HCT116 (cell line): ENCODE results near the gene SLC25A53. TPM values are rescaled to one million over a fixed set of nuclear protein-coding genes. Genes with fewer than 3 reads are reported as not detected.

Experiments
- ATAC-seq: fragments of 200-7000 bp; cut with Tn5 transposase; 2 replicates; pipeline ENCODE4 v1.9.1; 2020; ENCODE audit warnings: mild to moderate bottlenecking, moderate library complexity
- BruUV-seq: library from RNA; stranded (reverse); fragments of 400-500 nt; replicated peaks from 2 replicates; lab custom pipeline; 2021; lab: Mats Ljungman, UMichigan
- CTCF ChIA-PET: fragments of 300-600 bp; sonication (Branson Sonifier 250); formaldehyde crosslinking; loops from one replicate; lab custom pipeline; 2021; ENCODE audit warnings: antibody characterized with exemption; lab: Charles Lee
- POLR2A ChIA-PET: fragments of 300-600, 350-600 bp; sonication (Branson Sonifier 250); formaldehyde crosslinking; loops from one replicate; lab custom pipeline; 2021; ENCODE audit warnings: antibody characterized with exemption; lab: Charles Lee
- RAD21 ChIA-PET, 2 experiments: fragments of 300-600 bp; sonication (Branson Sonifier 250); formaldehyde crosslinking; loops; one replicate each; lab custom pipeline; 2023; ENCODE audit warnings: low total read pairs in 2 of 2; ENCODE audit not compliant: uncharacterized antibody in 2 of 2, unreplicated experiment in 2 of 2, low non-redundant PET in 1 of 2; lab: Charles Lee
- DNase-seq: peaks from one replicate; pipeline ENCODE4 v3.0.0-alpha.2; 2010; ENCODE audit warnings: low read depth, low spot score
- H2AFZ ChIP-seq: fragments of 200-600 bp; shearing (Covaris generic), sonication (generic); 2 replicates; pipeline ENCODE4 v1.6.1; 2017; ENCODE audit warnings: low read depth, mixed run types, mixed read lengths, antibody characterized with exemption, low read length; ENCODE audit not compliant: poor library complexity, severe bottlenecking
- H3K27ac ChIP-seq: 2 replicates; pipeline ENCODE4 v1.5.1; 2012; ENCODE audit warnings: low read depth, low read length
- H3K27me3 ChIP-seq: fragments of 200-600 bp; sonication (generic); 2 replicates; pipeline ENCODE4 v1.6.1; 2016; ENCODE audit warnings: mixed run types, low read length, mixed read lengths; ENCODE audit not compliant: insufficient read depth
- H3K36me3 ChIP-seq, 2 experiments: fragments of 200-500 bp in 1 of 2; fragments of 200-600 bp in 1 of 2; sonication (Bioruptor generic) in 1 of 2; sonication (generic) in 1 of 2; 2 replicates each; pipeline versions ENCODE4 v1.5.1 to v1.6.1; 2014 to 2016; ENCODE audit warnings: low read length in 2 of 2, inconsistent platforms in 1 of 2, mixed read lengths in 1 of 2, mixed run types in 1 of 2; ENCODE audit not compliant: insufficient read depth in 2 of 2, control insufficient read depth in 1 of 2
- H3K4me1 ChIP-seq, 2 experiments: fragments of 200-600 bp in 1 of 2; sonication (generic) in 1 of 2; 2 replicates each; pipeline versions ENCODE4 v1.5.1 to v1.6.1; 2012 to 2017; ENCODE audit warnings: low read length in 2 of 2, inconsistent platforms in 1 of 2, mild to moderate bottlenecking in 1 of 2, mixed read lengths in 1 of 2, mixed run types in 1 of 2, moderate library complexity in 1 of 2; ENCODE audit not compliant: insufficient read depth in 2 of 2, control insufficient read depth in 1 of 2
- H3K4me2 ChIP-seq: fragments of 200-600 bp; sonication (generic); 2 replicates; pipeline ENCODE4 v1.6.1; 2017; ENCODE audit warnings: mixed run types, low read length, mixed read lengths
- H3K4me3 ChIP-seq, 2 experiments: fragments of 200-600 bp in 1 of 2; sonication (generic) in 1 of 2; replicated peaks in 1 of 2; 2 replicates each; pipeline ENCODE4 v1.5.1; 2011 to 2016; ENCODE audit warnings: low read length in 2 of 2, control low read depth in 1 of 2, low read depth in 1 of 2, mild to moderate bottlenecking in 1 of 2, mixed read lengths in 1 of 2, mixed run types in 1 of 2
- H3K79me2 ChIP-seq: fragments of 200-600 bp; sonication (generic); 2 replicates; pipeline ENCODE4 v1.6.1; 2017; ENCODE audit warnings: mild to moderate bottlenecking, mixed run types, low read length, moderate library complexity, mixed read lengths; ENCODE audit not compliant: insufficient read depth
- H3K9ac ChIP-seq: fragments of 200-600 bp; sonication (generic); 2 replicates; pipeline ENCODE4 v1.6.1; 2016; ENCODE audit warnings: low read length, mixed read lengths
- H3K9me2 ChIP-seq: fragments of 200-600 bp; sonication (generic), shearing (Covaris generic); 2 replicates; pipeline ENCODE4 v1.6.1; 2017; ENCODE audit warnings: mixed run types, mild to moderate bottlenecking, moderate library complexity; ENCODE audit not compliant: insufficient read depth
- H3K9me3 ChIP-seq, 2 experiments: fragments of 200-500 bp in 1 of 2; fragments of 200-600 bp in 1 of 2; sonication (Bioruptor generic) in 1 of 2; sonication (generic) in 1 of 2; 2 replicates each; pipeline ENCODE4 v1.6.1; 2014 to 2017; ENCODE audit warnings: low read length in 2 of 2, mixed read lengths in 2 of 2, inconsistent platforms in 1 of 2, low read depth in 1 of 2, mild to moderate bottlenecking in 1 of 2, mixed run types in 1 of 2, moderate library complexity in 1 of 2; ENCODE audit not compliant: control insufficient read depth in 1 of 2, insufficient read depth in 1 of 2
- H4K20me1 ChIP-seq: fragments of 200-600 bp; sonication (generic), shearing (Covaris generic); 2 replicates; pipeline ENCODE4 v1.6.1; 2017; ENCODE audit warnings: mixed run types, mild to moderate bottlenecking, moderate library complexity; ENCODE audit not compliant: insufficient read depth
- CEBPB ChIP-seq: IDR thresholded peaks from 2 replicates; pipeline ENCODE4 v1.6.1; 2012; ENCODE audit warnings: low read depth
- EGR1 ChIP-seq: IDR thresholded peaks from 2 replicates; pipeline ENCODE4 v1.6.1; 2012; ENCODE audit warnings: low read depth
- ELF1 ChIP-seq: IDR thresholded peaks from 2 replicates; pipeline ENCODE4 v1.6.1; 2012; ENCODE audit warnings: low read depth, borderline replicate concordance
- EZH2 ChIP-seq: fragments of 200-600 bp; sonication (generic); IDR thresholded peaks from 2 replicates; pipeline ENCODE4 v1.6.1; 2017; ENCODE audit warnings: antibody characterized with exemption, mixed run types
- EZH2phosphoT487 ChIP-seq: fragments of 200-600 bp; IDR thresholded peaks from 2 replicates; pipeline ENCODE4 v1.6.1; 2018; ENCODE audit warnings: antibody characterized with exemption, borderline replicate concordance
- POLR2A ChIP-seq: IDR thresholded peaks from 2 replicates; pipeline ENCODE4 v1.7.0; 2011; ENCODE audit warnings: borderline replicate concordance; ENCODE audit not compliant: insufficient read depth, insufficient read length; ENCODE audit errors: extremely low read depth
- POLR2AphosphoS5 ChIP-seq: IDR thresholded peaks from 2 replicates; pipeline ENCODE4 v1.6.1; 2011; ENCODE audit warnings: mild to moderate bottlenecking, low read depth, low read length, moderate library complexity
- SIN3A ChIP-seq: IDR thresholded peaks from 2 replicates; pipeline ENCODE4 v1.6.1; 2012; ENCODE audit warnings: low read depth
- SRF ChIP-seq: IDR thresholded peaks from 2 replicates; pipeline ENCODE4 v1.6.1; 2012; ENCODE audit warnings: low read depth
- TCF7L2 ChIP-seq: IDR thresholded peaks from 2 replicates; pipeline ENCODE4 v1.7.0; 2011; ENCODE audit warnings: borderline replicate concordance, inconsistent platforms; ENCODE audit not compliant: insufficient read depth, insufficient read length; ENCODE audit errors: extremely low read depth
- ZFX ChIP-seq: fragments of 450-650 bp; IDR thresholded peaks from 2 replicates; pipeline ENCODE4 v1.6.1; 2017
- ZNF274 ChIP-seq: fragments of 200-500 bp; sonication (Bioruptor generic); IDR thresholded peaks from 2 replicates; pipeline ENCODE4 v1.6.1; 2014; ENCODE audit warnings: mild to moderate bottlenecking, low read depth, low read length, inconsistent platforms
- intact Hi-C: fragments of 100-400 bp; cut with micrococcal nuclease; formaldehyde crosslinking; loops from 2 replicates; pipeline ENCODE4 v1.10.0; 2022
- total RNA-seq: library from RNA; stranded (reverse); gene quantifications from one replicate; pipeline ENCODE4 v1.2.1, GENCODE V29; 2021; ENCODE audit not compliant: unreplicated experiment
- TF ChIP-seq, protein P1 (sequence below), 3 experiments: fragments of 200-600 bp in 1 of 3; sonication (generic) in 1 of 3; IDR thresholded peaks in 2 of 3; conservative IDR thresholded peaks in 1 of 3; 2 replicates each; pipeline ENCODE4 v1.5.1; 2012 to 2017; ENCODE audit warnings: low read depth in 2 of 3, low read length in 2 of 3, antibody characterized with exemption in 1 of 3, borderline replicate concordance in 1 of 3, control low read depth in 1 of 3, mild to moderate bottlenecking in 1 of 3, mixed read lengths in 1 of 3, mixed run types in 1 of 3, moderate library complexity in 1 of 3; ENCODE audit not compliant: insufficient read depth in 1 of 3
- TF ChIP-seq, protein P2 (sequence below): IDR thresholded peaks from 2 replicates; pipeline ENCODE4 v1.6.1; 2012; ENCODE audit warnings: low read depth
- TF ChIP-seq, protein P3 (sequence below): IDR thresholded peaks from 2 replicates; pipeline ENCODE4 v1.6.1; 2012
- TF ChIP-seq, protein P4 (sequence below): IDR thresholded peaks from 2 replicates; pipeline ENCODE4 v1.6.1; 2011; ENCODE audit warnings: mild to moderate bottlenecking, low read length, moderate library complexity; ENCODE audit not compliant: insufficient replicate concordance; ENCODE audit errors: extremely low read depth
- TF ChIP-seq, protein P5 (sequence below): IDR thresholded peaks from 2 replicates; pipeline ENCODE4 v1.6.1; 2012

Gene SLC25A53
- total RNA-seq, 1 experiment from 2014 or later = 3.4 TPM

DNA sequence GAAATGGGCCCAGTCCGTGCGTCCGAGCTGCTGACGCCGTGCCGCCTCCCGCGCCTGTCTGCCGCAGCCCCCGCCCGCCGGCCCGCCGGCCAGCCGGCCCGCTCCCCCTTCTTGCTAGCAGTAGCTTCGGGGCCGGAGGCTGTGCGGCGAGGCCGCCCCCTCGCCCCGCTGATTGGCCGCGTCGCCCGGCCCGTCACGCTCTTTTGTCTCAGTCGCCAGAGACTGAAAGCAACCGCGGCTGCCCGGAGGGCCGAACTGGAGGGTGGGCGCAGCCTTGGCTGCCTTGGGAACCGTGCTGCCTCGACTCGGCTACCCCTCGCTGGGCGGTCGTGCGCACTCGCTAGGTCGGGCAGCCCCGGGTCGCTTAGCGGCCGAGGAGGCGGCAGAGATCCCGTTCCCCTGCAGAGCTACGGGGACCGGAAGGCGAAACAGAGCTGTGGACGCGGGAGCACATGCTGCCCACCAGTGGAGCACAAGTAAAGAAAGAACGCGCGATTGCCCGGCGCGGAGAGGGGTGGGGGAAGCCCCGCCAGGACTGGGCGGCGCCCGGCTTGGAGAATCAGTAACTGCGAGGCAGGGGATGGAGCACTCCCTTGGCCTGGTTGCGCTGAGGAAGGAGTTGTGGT lies 44.4 kb downstream of the SLC25A53 start, which contains the start of gene ZCCHC18:
ZCCHC18 (plus strand) TSS at position 198 of the 626 bp plus-strand sequence. CDS start 1,589 bp downstream, outside the sequence.
- Histone ChIP-seq H3K4me2 (no peak within 1 kb of the TSS), H2AFZ (no peak within 1 kb of the TSS), H3K9me2 (no peaks in the 10 kb centered on the region), H3K9ac (no peak within 1 kb of the TSS), H3K4me1 (no peaks in the 10 kb centered on the region), H4K20me1 (no peaks in the 10 kb centered on the region), H3K27me3 (peaks cover 3% of the 10 kb centered on the region; the same call in 1 of the 2 replicates), H3K27ac (no peak within 1 kb of the TSS), H3K79me2 (no peaks in the 10 kb centered on the region), H3K4me3 (no peak within 1 kb of the TSS), H3K36me3 (no peaks in the 10 kb centered on the region), H3K9me3 (no peaks in the 10 kb centered on the region)
- BruUV-seq = no TSS peak
- ChIA-PET RAD21 (no interaction called here), POLR2A (no interaction called here), CTCF (no interaction called here)
- TF ChIP-seq, protein P1, sequence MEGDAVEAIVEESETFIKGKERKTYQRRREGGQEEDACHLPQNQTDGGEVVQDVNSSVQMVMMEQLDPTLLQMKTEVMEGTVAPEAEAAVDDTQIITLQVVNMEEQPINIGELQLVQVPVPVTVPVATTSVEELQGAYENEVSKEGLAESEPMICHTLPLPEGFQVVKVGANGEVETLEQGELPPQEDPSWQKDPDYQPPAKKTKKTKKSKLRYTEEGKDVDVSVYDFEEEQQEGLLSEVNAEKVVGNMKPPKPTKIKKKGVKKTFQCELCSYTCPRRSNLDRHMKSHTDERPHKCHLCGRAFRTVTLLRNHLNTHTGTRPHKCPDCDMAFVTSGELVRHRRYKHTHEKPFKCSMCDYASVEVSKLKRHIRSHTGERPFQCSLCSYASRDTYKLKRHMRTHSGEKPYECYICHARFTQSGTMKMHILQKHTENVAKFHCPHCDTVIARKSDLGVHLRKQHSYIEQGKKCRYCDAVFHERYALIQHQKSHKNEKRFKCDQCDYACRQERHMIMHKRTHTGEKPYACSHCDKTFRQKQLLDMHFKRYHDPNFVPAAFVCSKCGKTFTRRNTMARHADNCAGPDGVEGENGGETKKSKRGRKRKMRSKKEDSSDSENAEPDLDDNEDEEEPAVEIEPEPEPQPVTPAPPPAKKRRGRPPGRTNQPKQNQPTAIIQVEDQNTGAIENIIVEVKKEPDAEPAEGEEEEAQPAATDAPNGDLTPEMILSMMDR (IDR thresholded peaks at IDR 0.05 in 2 of 3, conservative IDR thresholded peaks at IDR 0.05 in 1 of 3; ENCODE audit: borderline replicate concordance in 1 of 3, insufficient read depth in 1 of 3, low read depth in 2 of 3, low read length in 2 of 3) = no peak
- no peak for TF ChIP-seq SRF
- TF ChIP-seq, protein P2, sequence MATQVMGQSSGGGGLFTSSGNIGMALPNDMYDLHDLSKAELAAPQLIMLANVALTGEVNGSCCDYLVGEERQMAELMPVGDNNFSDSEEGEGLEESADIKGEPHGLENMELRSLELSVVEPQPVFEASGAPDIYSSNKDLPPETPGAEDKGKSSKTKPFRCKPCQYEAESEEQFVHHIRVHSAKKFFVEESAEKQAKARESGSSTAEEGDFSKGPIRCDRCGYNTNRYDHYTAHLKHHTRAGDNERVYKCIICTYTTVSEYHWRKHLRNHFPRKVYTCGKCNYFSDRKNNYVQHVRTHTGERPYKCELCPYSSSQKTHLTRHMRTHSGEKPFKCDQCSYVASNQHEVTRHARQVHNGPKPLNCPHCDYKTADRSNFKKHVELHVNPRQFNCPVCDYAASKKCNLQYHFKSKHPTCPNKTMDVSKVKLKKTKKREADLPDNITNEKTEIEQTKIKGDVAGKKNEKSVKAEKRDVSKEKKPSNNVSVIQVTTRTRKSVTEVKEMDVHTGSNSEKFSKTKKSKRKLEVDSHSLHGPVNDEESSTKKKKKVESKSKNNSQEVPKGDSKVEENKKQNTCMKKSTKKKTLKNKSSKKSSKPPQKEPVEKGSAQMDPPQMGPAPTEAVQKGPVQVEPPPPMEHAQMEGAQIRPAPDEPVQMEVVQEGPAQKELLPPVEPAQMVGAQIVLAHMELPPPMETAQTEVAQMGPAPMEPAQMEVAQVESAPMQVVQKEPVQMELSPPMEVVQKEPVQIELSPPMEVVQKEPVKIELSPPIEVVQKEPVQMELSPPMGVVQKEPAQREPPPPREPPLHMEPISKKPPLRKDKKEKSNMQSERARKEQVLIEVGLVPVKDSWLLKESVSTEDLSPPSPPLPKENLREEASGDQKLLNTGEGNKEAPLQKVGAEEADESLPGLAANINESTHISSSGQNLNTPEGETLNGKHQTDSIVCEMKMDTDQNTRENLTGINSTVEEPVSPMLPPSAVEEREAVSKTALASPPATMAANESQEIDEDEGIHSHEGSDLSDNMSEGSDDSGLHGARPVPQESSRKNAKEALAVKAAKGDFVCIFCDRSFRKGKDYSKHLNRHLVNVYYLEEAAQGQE = no peak
- no peak for TF ChIP-seq TCF7L2
- no peak for TF ChIP-seq EZH2phosphoT487
- TF ChIP-seq SIN3A = no peak
- TF ChIP-seq CEBPB = no peak
- TF ChIP-seq ELF1 = no peak
- no peak for TF ChIP-seq POLR2A
- TF ChIP-seq, protein P3, sequence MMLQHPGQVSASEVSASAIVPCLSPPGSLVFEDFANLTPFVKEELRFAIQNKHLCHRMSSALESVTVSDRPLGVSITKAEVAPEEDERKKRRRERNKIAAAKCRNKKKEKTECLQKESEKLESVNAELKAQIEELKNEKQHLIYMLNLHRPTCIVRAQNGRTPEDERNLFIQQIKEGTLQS = no peak
- TF ChIP-seq, protein P4, sequence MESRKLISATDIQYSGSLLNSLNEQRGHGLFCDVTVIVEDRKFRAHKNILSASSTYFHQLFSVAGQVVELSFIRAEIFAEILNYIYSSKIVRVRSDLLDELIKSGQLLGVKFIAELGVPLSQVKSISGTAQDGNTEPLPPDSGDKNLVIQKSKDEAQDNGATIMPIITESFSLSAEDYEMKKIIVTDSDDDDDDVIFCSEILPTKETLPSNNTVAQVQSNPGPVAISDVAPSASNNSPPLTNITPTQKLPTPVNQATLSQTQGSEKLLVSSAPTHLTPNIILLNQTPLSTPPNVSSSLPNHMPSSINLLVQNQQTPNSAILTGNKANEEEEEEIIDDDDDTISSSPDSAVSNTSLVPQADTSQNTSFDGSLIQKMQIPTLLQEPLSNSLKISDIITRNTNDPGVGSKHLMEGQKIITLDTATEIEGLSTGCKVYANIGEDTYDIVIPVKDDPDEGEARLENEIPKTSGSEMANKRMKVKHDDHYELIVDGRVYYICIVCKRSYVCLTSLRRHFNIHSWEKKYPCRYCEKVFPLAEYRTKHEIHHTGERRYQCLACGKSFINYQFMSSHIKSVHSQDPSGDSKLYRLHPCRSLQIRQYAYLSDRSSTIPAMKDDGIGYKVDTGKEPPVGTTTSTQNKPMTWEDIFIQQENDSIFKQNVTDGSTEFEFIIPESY = no peak
- TF ChIP-seq, protein P5, sequence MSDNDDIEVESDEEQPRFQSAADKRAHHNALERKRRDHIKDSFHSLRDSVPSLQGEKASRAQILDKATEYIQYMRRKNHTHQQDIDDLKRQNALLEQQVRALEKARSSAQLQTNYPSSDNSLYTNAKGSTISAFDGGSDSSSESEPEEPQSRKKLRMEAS = no peak
- no peak for TF ChIP-seq ZFX
- no peak for TF ChIP-seq ZNF274
- no peak for TF ChIP-seq POLR2AphosphoS5
- TF ChIP-seq EZH2 = no peak
- no peak for TF ChIP-seq EGR1
- DNase-seq (no peak), ATAC-seq (no peak)
- intact Hi-C loops = no loop called here
